HG03135 (cell line): Measurements from ENCODE around the gene ZNF687.
A peak's percentile ranks its signal among the peaks of the same experiment; 100 is the strongest.
"Not testable (repeated sequence)": the region's sequence is repeated elsewhere in the genome, so short reads cannot be mapped to it uniquely, and the experiment has no call there.

Experiments
- ATAC-seq: cut with Tn5 transposase; IDR thresholded peaks from one replicate; pipeline ENCODE4 v1.9.1; 2021; ENCODE audit warnings: mild to moderate bottlenecking, moderate library complexity; ENCODE audit not compliant: unreplicated experiment

ZNF687 gene

GRCh38 chr1:151275341-151275740, 6.8 kb upstream of the ZNF687 start:
- not testable (repeated sequence) for ATAC-seq

GRCh38 chr1:151277249-151277648, 4.8 kb upstream of the ZNF687 start:
- no peak for ATAC-seq

- ATAC-seq = peak; percentile 34
These were observed 702 bp upstream of the ZNF687 start for GRCh38 chr1:151281225-151281968.

DNA sequence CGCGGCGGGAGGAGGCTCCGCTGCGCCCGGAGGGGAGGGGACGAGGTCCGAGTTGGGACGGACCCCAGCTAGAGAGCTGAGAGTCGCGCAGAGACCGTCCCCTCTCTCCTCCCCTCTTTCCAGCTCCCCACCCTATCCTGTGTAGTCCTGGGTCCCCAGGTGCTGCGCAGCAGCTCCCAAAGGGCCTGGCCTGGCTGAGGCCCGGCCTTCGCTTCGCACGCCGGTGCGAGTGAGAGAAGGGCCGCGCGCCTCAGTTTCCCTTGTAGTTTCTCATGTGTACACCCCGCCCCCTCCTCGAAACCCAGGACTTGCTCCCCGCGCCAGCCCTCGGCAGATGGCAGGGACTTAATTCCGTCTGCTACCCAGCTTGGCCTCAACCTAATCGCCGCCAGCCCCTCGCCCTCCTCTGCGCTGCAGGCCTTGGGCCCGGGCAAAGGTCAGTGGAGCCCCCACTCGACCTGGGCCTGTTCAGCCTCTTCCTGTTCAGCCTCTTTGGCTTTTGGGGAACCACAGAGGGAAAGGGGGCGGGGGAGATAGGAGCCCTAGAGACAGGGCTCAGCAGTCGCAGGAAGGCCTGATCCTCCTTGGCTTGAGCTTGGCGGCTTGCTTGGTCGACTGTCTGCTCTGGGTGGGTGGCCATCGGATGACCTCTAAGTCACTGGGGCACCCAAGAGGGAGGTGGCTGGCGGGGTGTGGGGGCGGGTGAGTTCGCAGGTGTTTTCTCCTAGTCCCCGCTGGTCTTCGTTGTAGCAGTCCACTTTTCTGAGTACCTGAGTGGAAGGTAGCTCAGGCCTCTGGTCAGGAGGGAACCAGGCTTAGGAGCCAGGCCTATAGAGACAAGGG, 1.0 kb downstream of the ZNF687 start:
- ATAC-seq = peak; percentile 3

DNA sequence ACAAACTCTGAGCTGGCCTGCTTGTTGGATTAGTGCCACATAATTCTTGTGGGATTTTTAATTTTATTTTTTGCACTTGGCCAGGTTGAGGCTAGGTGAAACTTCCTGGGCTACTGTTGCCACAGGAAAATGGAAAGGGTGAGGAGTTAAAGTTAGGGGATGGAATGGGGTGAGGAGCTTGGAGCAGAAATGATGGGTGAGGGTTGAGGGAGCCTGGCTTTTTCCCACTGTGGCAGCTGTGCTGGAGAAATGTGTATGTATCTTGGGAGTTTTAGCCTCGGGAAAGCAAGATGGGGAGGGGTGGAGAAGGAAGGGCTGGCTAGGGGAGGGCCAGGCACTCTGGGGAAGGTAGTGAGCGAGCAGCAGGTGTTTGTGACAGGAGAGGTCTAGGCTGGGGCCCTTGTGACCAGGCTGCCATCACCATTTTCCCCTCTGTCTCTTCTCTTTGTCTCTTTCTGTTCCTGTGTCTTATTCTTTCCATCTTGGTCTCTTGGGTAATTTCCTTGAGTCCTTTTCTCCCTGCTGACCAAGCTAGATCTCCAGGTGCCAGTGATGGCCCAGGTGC, 2.0 kb downstream of the ZNF687 start:
- no peak for ATAC-seq

DNA sequence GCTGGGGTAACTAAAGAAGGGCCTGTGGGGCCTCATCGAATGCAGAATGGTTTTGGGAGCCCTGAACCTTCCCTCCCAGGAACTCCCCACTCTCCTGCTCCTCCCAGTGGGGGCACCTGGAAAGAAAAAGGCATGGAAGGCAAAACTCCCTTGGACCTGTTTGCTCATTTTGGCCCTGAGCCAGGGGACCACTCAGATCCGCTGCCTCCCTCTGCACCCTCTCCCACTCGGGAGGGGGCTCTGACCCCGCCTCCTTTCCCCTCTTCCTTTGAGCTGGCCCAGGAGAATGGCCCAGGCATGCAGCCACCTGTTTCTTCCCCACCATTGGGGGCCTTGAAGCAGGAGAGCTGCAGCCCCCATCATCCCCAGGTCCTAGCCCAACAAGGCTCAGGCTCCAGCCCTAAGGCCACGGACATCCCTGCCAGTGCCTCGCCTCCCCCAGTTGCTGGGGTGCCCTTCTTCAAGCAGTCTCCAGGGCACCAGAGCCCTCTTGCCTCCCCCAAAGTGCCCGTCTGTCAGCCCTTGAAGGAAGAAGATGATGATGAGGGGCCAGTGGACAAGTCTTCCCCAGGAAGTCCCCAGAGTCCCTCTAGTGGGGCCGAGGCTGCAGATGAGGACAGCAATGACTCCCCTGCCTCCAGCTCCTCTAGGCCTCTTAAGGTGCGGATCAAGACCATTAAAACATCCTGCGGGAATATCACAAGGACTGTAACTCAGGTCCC, 4.7 kb downstream of the ZNF687 start:
- ATAC-seq = no peak

- no peak for ATAC-seq
These were observed 5.2 kb downstream of the ZNF687 start for GRCh38 chr1:151287341-151287699.

GRCh38 chr1:151287767-151288500, 5.8 kb downstream of the ZNF687 start:
- no peak for ATAC-seq

DNA sequence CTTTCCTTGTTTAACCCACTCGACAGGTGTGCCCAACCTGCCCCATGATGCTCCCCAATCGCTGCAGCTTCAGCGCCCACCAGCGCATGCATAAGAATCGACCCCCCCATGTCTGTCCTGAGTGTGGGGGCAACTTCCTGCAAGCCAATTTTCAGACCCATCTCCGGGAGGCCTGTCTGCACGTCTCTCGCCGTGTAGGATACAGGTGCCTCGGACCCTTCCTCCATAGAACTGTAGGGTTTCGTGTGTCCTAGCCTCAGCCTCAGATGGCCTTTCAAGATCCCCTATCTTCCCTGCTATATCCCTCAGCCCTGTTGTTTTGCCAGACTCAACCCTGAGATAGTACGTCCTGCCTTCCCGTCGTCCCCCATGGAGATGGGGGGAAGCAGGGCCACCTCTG, 6.4 kb downstream of the ZNF687 start:
- no peak for ATAC-seq

- no peak for ATAC-seq
These were observed 7.2 kb downstream of the ZNF687 start for GRCh38 chr1:151289080-151289935.

DNA sequence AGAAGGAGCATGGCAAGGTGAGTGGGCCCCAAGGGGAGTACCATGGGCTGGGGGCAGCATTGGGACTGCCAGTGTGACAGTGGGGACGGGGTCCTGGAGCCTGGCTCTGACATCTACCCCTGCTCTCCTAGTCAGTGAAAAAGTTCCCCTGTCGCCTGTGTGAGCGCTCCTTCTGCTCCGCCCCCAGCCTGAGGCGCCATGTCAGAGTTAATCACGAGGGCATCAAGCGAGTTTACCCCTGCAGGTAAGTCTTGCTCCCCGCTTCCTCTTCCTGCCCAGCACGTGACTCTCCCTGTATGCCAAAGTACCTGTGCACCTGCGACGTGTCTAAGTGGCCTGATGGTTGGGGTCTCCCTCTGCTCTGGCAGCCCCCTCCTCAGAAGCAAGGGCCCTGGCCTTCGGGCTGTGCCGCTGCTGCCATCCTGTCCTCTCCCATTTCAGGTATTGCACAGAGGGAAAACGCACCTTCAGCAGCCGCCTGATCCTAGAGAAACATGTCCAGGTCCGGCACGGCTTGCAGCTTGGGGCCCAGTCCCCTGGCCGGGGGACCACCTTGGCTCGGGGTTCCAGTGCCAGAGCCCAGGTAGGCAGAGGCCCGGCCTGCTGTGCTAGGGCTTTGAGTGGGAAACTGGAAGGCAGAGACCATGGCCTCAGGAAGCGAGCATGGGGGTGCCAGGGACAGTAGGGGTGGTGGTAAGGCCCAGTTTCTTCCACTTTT, 8.1 kb downstream of the ZNF687 start:
- ATAC-seq = no peak

GRCh38 chr1:151290709-151291303, 8.7 kb downstream of the ZNF687 start:
- ATAC-seq = no peak

GRCh38 chr1:151292207-151293030, 10.3 kb downstream of the ZNF687 start:
- ATAC-seq = no peak

- no peak for ATAC-seq
These were observed 11.0 kb downstream of the ZNF687 start for GRCh38 chr1:151293093-151293492.

DNA sequence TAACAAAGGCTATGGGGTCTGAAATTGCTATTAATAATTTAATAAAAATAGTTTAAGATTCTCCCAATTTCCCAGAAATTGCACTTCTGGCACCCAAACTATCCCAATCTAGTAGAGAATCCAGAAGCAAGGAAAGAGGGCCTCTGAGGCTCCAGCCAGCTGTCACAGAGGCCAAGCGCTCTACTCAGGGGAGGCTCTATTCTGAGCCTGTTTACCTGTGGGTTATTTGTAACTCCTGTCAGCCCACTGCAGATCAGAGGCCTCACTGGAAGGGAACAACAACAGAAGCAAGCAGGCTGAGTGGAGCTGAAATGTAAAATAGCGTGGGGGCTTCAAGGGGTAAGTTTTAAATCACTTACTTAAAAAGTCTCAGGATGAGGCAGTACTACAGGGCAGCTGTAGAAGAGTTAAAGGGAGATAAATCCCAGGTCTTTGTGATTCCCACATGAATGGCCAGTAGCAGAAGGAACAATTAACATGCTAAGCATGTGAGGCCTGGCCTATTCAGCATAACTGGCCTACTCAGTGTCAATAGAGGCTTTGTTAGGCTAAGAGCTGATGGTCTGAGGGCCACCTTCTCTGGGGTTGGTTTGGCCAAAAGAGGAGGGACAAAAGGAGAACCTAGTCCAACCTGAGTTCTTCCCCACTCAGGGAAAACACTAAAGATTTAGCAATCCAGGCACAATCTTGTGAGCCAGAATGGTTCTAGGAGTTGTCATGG, 12.8 kb downstream of the ZNF687 start:
- ATAC-seq = no peak

- no peak for ATAC-seq
These were observed 27.8 kb downstream of the ZNF687 start for GRCh38 chr1:151309811-151310323.

DNA sequence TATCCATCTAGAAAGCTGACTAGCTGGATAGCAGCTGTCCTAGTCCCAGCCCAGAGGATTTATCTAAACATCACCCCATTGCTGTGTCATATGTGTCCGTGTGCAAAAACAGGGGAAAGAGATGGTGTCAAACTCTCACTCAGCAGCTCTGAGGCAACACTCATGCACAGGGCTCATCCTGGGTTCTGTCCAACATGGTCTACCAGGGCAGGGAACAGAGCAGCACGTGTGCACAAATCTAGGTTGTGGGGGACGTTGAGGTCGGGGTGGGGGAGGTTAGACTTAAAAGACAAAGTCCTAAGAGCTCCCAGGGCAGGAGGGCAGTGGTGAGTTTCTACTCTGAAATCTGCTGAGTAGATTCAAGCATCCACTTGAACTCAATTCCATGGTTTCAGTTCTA, 28.9 kb downstream of the ZNF687 start:
- ATAC-seq = no peak
